ENCODE results near the gene PTPRS. TPM values are rescaled to one million over a fixed set of nuclear protein-coding genes. Genes with fewer than 3 reads are reported as not detected.
A peak's percentile ranks its signal among the peaks of the same experiment; 100 is the strongest.

Gene PTPRS
- total RNA-seq, 1 donor, result 123 TPM

DNA sequence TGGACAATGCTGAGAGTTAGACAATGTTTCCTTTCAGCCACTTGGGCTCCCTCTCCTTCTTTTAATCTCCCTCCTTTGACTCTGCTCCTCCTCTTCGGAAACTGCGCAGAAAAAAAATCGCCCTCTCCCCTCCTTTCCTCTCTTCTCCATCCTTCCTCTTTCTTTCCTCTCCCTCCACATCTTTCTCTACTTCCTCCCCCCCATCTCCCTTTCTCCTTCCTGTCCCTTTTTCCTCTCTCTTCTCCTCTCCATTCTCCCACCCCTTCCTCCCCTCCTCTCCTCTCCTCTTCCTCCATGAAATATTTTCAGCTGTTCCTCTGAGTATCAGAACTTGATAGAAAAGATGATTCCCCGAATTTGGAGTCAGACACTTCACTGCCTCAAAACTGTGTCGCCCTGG, 15.1 kb upstream of the PTPRS start:
- DNase-seq (ENCODE audit: low read depth), result no peak
- no peak overlapping the region for H3K4me3 ChIP-seq (ENCODE audit: low read depth, low read length)
- TF ChIP-seq, protein P1, sequence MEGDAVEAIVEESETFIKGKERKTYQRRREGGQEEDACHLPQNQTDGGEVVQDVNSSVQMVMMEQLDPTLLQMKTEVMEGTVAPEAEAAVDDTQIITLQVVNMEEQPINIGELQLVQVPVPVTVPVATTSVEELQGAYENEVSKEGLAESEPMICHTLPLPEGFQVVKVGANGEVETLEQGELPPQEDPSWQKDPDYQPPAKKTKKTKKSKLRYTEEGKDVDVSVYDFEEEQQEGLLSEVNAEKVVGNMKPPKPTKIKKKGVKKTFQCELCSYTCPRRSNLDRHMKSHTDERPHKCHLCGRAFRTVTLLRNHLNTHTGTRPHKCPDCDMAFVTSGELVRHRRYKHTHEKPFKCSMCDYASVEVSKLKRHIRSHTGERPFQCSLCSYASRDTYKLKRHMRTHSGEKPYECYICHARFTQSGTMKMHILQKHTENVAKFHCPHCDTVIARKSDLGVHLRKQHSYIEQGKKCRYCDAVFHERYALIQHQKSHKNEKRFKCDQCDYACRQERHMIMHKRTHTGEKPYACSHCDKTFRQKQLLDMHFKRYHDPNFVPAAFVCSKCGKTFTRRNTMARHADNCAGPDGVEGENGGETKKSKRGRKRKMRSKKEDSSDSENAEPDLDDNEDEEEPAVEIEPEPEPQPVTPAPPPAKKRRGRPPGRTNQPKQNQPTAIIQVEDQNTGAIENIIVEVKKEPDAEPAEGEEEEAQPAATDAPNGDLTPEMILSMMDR (IDR thresholded peaks at IDR 0.05; ENCODE audit: insufficient read depth, low read depth, low read length), result no peak

DNA sequence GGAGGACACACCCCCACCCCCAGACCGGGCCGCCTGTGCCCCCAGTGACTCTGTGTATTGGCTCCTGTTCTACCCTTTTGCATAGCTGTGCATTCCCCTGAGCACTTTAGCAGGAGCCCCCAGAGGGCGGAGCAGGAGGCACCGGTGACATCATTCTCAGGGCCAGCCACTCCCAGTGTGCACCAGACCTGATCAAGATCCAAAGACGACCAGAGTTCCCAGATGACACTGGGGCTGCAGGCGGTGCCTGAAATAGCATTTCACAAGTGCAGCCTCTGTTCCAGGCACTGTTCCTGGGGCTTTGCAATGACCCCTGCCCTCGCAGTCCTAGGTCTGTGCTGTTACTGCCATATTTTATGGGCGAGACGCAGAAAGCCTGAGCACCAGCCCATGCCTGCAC, 14.5 kb upstream of the PTPRS start:
- H3K4me3 ChIP-seq (ENCODE audit: low read depth, low read length), result no peak overlapping the region
- DNase-seq (ENCODE audit: low read depth), result no peak
- TF ChIP-seq, protein P1 (IDR thresholded peaks at IDR 0.05; ENCODE audit: insufficient read depth, low read depth, low read length), result no peak

DNA sequence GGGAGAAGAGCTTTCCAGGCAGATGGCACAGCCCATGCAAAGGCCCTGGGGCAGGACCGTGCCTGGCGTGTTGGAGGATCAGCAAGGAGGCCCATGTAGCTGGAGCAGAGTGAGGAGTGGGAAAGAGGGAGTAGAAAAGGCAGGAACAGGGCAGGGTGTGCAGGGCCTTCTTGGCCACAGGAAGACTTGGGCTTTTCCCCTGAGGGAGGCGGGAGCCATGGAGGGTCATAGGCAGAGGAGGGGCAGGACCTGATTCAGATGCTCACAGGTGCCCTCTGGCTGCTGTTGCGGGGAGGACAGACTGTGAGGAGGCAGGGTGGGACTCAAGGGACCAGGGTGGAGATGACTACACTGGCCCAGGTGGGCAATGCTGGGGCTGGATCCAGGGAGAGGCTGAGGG, 13.8 kb upstream of the PTPRS start:
- TF ChIP-seq, protein P1 (IDR thresholded peaks at IDR 0.05; ENCODE audit: insufficient read depth, low read depth, low read length), result peak; percentile 11
- no peak for DNase-seq (ENCODE audit: low read depth)

DNA sequence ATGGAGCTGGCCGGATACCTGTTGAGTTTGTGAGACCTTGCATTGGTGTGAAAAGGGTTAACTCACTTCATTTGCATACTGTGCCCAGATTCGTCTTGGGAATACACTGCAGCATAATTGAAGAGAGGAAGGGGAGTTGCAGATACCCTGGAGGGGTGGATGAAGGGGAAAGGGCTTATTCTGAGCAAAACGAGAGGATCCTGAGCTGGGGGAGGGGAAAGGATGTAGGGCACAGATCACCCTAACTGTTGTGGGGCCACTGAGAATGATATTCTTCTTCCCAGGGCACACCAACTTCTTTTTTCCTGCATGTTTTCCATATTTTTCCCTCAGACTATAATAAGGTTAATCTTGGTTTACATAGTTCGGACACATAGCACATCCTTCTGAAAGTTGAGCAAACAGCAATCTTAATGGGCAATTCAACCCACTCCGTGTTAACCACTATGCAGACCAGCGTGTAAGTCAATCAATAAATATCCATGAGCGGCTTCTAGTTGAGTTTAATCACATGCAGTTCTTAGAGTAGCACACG, 11.7 kb upstream of the PTPRS start:
- H3K4me3 ChIP-seq (ENCODE audit: low read depth, low read length), result no peak overlapping the region
- TF ChIP-seq, protein P1 (IDR thresholded peaks at IDR 0.05; ENCODE audit: insufficient read depth, low read depth, low read length), result no peak
- DNase-seq (ENCODE audit: low read depth), result no peak

More for the DNA sequence above, 13.8 kb upstream of the PTPRS start:
- no peak overlapping the region for H3K4me3 ChIP-seq (ENCODE audit: low read depth, low read length)

DNA sequence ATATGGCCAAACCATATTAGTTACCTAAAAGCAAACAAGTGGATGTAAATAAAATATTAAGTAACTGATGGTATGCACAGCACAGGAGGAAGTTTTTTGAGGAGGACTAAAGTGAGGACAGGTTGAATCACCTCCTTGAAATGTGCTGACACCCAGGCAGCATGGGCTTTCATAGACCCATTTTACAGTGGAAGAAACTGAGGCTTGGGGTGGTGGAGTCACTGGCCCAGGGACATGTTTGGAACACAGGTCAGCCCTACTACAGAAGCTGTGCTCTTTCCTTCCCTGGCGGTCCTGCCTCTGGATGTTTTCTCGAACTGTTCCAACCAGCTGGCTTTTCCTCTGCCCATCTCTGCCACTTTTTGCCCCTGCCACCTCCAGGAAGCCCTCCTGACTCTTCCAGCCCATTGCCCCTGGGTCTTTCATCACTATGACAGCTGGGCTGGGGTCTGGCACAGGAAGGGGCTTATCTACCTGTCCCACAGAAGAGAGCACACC, 11.2 kb upstream of the PTPRS start:
- no peak for DNase-seq (ENCODE audit: low read depth)
- H3K4me3 ChIP-seq (ENCODE audit: low read depth, low read length), result no peak overlapping the region
- TF ChIP-seq, protein P1 (IDR thresholded peaks at IDR 0.05; ENCODE audit: insufficient read depth, low read depth, low read length), result no peak

GRCh38 chr19:5349041-5349440, 8.4 kb upstream of the PTPRS start:
- no peak overlapping the region for H3K4me3 ChIP-seq (ENCODE audit: low read depth, low read length)
- TF ChIP-seq, protein P1 (IDR thresholded peaks at IDR 0.05; ENCODE audit: insufficient read depth, low read depth, low read length), result peak; percentile 8
- DNase-seq (ENCODE audit: low read depth), result no peak

DNA sequence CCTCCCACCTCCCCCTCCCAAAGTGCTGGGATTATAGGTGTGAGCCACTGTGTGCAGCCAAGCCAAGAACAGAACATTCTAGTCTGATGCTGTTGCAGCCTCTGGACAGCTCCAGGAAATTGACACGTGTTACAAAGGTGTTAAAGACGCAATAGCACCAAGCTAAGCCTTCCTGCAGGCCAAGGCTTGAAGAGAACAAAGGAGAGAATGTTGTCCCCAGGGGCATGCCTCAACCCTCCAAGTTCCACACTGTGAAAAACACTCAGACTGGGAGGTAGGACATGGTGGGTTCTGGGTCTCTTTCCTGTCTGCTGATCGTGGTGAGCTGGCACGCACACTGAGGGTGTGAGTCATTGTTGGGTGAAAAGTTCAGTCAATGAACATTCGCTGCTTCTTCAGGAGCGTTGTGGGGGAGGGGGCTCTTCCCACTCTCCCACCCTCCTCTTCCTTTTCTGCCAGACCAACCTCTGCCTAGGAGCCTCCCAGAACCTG, 5.3 kb upstream of the PTPRS start:
- DNase-seq (ENCODE audit: low read depth), result peak; percentile 40
- TF ChIP-seq, protein P1 (IDR thresholded peaks at IDR 0.05; ENCODE audit: insufficient read depth, low read depth, low read length), result no peak

More for the DNA sequence above, 5.3 kb upstream of the PTPRS start:
- H3K4me3 ChIP-seq (ENCODE audit: low read depth, low read length), result no peak overlapping the region
